ENCODE data around the gene ZNF584. TPM values are rescaled to one million over a fixed set of nuclear protein-coding genes. Genes with fewer than 3 reads are reported as not detected.
A peak's percentile ranks its signal among the peaks of the same experiment; 100 is the strongest.
"Not testable (repeated sequence)": the region's sequence is repeated elsewhere in the genome, so short reads cannot be mapped to it uniquely, and the experiment has no call there.

ZNF584 gene
- total and polyA plus RNA-seq, 2 experiments from 2014 or later, result 15.6 to 16.0 TPM

- Histone ChIP-seq H3K4me3 (no peak overlapping the region), H3K36me3 (no peaks in the 10 kb centered on the region), H3K27ac (no peak overlapping the region), H3K4me1 (ENCODE audit: low read depth) (no peaks in the 10 kb centered on the region), H3K27me3 (no peaks in the 10 kb centered on the region), H3K9me3 (ENCODE audit: low read depth) (no peaks in the 10 kb centered on the region)
- TF ChIP-seq, protein P1, sequence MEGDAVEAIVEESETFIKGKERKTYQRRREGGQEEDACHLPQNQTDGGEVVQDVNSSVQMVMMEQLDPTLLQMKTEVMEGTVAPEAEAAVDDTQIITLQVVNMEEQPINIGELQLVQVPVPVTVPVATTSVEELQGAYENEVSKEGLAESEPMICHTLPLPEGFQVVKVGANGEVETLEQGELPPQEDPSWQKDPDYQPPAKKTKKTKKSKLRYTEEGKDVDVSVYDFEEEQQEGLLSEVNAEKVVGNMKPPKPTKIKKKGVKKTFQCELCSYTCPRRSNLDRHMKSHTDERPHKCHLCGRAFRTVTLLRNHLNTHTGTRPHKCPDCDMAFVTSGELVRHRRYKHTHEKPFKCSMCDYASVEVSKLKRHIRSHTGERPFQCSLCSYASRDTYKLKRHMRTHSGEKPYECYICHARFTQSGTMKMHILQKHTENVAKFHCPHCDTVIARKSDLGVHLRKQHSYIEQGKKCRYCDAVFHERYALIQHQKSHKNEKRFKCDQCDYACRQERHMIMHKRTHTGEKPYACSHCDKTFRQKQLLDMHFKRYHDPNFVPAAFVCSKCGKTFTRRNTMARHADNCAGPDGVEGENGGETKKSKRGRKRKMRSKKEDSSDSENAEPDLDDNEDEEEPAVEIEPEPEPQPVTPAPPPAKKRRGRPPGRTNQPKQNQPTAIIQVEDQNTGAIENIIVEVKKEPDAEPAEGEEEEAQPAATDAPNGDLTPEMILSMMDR (IDR thresholded peaks at IDR 0.05; ENCODE audit: low read depth, low read length), result no peak
- DNase-seq (ENCODE audit: low read depth in 1 of 2, low spot score in 1 of 2), result no peak
Measured at GRCh38 chr19:58429745-58430144, 21.3 kb downstream of the ZNF584 start.

DNA sequence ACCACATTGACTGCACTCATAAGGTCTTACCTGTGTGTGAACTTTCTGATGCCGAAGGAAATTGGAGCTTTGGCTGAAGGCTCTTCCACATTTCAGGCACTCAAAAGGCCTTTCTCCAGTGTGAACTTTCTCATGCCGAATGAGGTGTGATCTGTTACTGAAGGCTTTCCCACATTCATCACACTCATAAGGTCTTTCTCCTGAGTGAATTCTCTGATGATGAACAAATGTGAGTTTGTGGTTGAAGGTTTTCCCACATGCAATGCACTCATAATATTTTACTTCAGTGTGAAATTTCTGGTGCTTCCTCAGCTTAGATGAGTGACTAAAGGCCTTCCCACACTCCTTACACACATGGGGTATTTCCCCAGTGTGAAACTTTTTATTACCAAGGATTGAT, 25.8 kb downstream of the ZNF584 start:
- no peaks in the 10 kb centered on the region for H3K9me3 ChIP-seq (ENCODE audit: low read depth)
- H3K36me3 ChIP-seq, result no peaks in the 10 kb centered on the region
- no peaks in the 10 kb centered on the region for H3K27me3 ChIP-seq
- H3K4me3 ChIP-seq, result no peak overlapping the region
- peak in 1 of 2 donors; percentile 14 for DNase-seq (ENCODE audit: low read depth in 1 of 2, low spot score in 1 of 2)
- no peaks in the 10 kb centered on the region for H3K4me1 ChIP-seq (ENCODE audit: low read depth)
- H3K27ac ChIP-seq, result no peak overlapping the region
- TF ChIP-seq, protein P1 (IDR thresholded peaks at IDR 0.05; ENCODE audit: low read depth, low read length), result no peak

DNA sequence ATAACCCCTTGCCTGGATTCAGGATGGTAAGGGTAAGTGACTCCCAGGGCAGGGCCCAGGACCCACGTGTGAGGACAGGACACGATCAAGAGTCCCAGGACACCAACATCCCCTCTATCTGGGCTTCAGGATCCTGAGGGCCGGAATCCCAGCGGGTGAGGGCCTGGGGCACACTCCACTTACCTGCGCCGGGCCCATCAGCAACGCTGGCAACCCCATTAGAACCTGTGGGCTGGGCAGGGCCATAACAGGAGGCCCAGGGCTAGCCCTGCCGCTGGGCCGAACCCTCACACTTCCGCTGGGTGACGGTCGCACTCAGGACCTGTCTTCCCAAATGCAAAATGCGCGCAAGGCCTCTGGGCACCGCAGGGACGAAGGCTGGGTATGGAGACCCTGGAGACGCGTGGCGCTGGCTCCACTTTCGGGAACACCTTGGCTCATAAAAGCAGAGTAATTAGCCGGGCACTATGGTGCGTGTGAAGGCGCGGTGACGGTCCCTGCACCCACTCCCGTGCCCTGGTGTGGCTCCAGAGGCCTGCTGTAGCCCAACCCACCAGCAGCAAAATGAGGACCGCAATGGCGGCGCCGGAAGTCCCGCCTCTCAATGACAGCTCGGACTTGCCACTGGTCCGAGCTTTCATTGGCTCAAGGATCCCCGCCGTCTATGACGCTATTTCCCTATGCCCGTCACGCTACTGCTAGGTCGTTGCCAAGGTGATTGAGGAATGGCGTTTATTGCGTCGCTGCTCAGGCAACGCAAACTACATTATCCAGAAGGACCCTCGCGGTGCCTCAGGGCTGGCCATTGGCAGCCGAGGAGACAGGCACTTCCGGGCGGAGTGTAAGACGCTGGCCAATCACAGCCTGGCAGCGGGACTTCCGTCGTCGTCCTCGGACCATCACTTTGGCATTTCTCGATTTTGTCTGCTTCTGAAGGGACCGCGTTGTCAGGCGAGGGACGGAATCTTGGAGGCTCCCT, 31.4 kb downstream of the ZNF584 start, which contains the start of gene ZNF132:
TSS of gene ZNF132 (minus strand) at position 578 of the 979 bp plus-strand sequence. CDS start at position 246, 332 bp downstream.
- Histone ChIP-seq H3K27me3 (no peaks in the 10 kb centered on the region), H3K9me3 (ENCODE audit: low read depth) (no peaks in the 10 kb centered on the region), H3K27ac (no peak within 1 kb of the TSS), H3K36me3 (no peaks in the 10 kb centered on the region), H3K4me3 (no peak within 1 kb of the TSS), H3K4me1 (ENCODE audit: low read depth) (no peaks in the 10 kb centered on the region)
- TF ChIP-seq, protein P1 (IDR thresholded peaks at IDR 0.05; ENCODE audit: low read depth, low read length), result no peak
- DNase-seq (ENCODE audit: low read depth in 1 of 2, low spot score in 1 of 2), result peak in 1 of 2 donors; percentile 100

GRCh38 chr19:58440556-58440955, 32.1 kb downstream of the ZNF584 start:
- Histone ChIP-seq H3K27ac (no peak overlapping the region), H3K4me1 (ENCODE audit: low read depth) (no peaks in the 10 kb centered on the region), H3K36me3 (no peaks in the 10 kb centered on the region), H3K4me3 (no peak overlapping the region), H3K9me3 (ENCODE audit: low read depth) (no peaks in the 10 kb centered on the region), H3K27me3 (no peaks in the 10 kb centered on the region)
- TF ChIP-seq, protein P1 (IDR thresholded peaks at IDR 0.05; ENCODE audit: low read depth, low read length), result no peak
- no peak for DNase-seq (ENCODE audit: low read depth in 1 of 2, low spot score in 1 of 2)

DNA sequence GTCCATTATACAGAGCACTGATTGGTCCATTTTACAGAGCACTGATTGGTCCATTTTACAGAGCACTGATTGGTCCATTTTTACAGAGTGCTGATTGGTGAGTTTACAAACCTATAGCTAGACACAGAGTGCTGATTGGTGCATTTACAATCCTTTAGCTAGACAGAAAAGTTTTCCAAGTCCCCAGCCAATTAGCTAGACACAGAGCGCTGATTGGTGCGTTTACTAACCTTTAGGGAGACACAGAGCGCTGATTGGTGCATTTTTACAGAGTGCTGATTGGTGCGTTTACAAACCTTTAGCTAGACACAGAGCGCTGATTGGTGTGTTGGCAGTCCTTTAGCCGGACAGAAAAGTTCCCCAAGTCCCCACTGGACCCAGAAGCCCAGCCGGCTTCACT, 34.5 kb downstream of the ZNF584 start:
- H3K4me1 ChIP-seq (ENCODE audit: low read depth); H3K9me3 ChIP-seq (ENCODE audit: low read depth); H3K27me3 ChIP-seq; H3K36me3 ChIP-seq; H3K27ac ChIP-seq; H3K4me3 ChIP-seq; DNase-seq (ENCODE audit: low read depth in 1 of 2, low spot score in 1 of 2): not testable (repeated sequence)

DNA sequence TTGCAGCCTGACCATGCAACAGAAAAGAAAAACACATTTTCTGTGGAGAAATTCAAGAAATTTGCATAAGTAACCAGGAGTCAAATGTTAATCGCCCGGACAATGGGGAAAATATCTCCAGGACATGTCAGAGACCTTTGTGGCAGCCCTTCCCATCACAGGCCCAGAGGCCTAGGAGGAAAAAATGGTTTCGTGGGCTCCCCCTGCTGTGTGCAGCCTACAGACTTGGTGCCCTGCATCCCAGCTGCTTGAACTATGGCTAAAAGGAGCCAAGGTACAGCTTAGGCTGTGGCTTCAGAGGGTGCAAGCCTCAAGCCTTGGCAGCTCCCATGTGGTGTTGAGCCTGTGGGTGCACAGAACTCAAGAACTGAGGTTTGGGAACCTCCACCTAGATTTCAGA, 40.4 kb downstream of the ZNF584 start:
- H3K36me3 ChIP-seq; H3K4me3 ChIP-seq; H3K9me3 ChIP-seq (ENCODE audit: low read depth); H3K27ac ChIP-seq; H3K4me1 ChIP-seq (ENCODE audit: low read depth); DNase-seq (ENCODE audit: low read depth in 1 of 2, low spot score in 1 of 2): not testable (repeated sequence)
- peaks cover 10% of the 10 kb centered on the region for H3K27me3 ChIP-seq

DNA sequence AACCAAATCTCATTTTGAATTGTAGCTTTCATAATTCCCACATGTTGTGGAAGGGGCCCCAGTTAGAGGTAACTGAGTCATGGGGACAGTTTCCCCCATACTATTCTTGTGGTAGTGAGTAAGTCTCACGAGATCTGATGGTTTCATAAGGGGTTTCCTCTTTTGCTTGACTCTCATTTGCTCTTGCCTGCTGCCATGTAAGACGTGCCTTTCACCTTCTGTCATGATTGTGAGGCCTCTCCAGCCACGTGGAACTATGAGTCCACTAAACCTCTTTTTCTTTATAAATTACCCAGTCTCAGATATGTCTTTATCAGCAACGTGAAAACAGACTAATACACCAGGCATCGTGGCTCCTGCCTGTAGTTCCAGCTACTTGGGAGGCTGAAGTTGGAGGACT, 41.5 kb downstream of the ZNF584 start:
- not testable (repeated sequence) for H3K36me3 ChIP-seq; H3K4me1 ChIP-seq (ENCODE audit: low read depth); H3K4me3 ChIP-seq; H3K9me3 ChIP-seq (ENCODE audit: low read depth); DNase-seq (ENCODE audit: low read depth in 1 of 2, low spot score in 1 of 2); H3K27ac ChIP-seq
- H3K27me3 ChIP-seq, result peaks cover 10% of the 10 kb centered on the region

All from cardiac muscle cell (in vitro differentiated cells and primary cell).